GM18858 (cell line): ENCODE results near the gene KRT80.

ENCODE experiments used
- ATAC-seq: cut with Tn5 transposase; IDR thresholded peaks from one replicate; pipeline ENCODE4 v1.9.1; 2021; ENCODE audit not compliant: unreplicated experiment

The KRT80 gene

DNA sequence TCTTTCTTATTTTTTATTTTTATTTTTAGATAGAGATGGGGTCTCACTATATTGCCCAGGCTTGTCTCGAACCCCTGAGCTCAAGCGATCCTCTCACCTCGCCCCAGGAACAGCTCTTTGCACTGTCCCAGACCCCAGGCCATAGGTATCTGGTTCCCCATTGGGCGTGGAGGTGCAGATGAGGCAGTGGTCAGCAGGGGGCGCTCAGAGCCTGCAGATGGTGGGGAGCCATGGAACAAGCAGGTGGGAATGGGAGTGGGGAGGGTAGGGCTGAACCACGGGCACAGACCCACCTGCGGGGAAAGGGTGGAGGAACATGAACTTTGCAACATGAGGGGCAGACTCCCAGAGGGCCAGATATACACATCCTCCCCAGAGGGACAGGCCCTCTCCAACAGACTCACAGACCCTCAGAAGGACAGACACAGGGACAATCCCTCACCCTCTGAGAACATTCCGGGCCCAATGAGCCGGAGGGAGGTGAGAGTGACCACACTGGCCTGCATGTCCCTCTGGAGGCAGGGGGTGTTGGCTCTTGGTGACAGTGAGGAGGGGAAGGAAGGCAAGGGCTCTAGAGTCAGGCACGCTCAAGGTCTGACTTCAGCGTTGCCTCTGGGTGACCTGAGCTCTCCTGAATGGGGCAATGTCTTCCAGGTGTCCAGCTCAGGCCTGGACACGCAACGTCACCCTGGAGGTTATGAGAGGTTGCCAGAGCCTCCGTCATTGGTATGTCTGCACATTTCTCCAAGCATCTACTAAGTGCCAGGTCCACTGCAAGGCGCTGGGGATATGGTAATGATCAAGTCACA, 34.9 kb downstream of the KRT80 start:
- no peak for ATAC-seq

DNA sequence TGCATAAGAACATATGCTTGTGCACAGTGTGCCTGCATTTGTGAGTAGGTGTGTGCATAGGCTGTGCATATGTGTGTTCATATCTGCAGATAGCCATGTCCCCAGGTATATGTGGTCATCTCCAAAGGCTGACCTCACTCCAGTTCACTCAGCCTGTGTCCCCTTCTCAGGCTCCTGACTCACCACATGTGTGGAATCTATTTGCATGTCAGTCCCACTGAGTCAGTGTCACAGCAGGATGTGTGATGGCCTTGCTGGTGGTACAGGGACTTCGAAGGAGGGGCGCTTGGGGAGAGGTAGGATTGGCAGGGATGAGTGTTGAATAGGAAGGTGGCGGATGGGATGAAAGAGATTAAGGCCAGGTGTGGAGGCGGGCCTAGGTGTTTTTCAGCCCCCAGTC, 35.5 kb downstream of the KRT80 start:
- ATAC-seq = no peak

DNA sequence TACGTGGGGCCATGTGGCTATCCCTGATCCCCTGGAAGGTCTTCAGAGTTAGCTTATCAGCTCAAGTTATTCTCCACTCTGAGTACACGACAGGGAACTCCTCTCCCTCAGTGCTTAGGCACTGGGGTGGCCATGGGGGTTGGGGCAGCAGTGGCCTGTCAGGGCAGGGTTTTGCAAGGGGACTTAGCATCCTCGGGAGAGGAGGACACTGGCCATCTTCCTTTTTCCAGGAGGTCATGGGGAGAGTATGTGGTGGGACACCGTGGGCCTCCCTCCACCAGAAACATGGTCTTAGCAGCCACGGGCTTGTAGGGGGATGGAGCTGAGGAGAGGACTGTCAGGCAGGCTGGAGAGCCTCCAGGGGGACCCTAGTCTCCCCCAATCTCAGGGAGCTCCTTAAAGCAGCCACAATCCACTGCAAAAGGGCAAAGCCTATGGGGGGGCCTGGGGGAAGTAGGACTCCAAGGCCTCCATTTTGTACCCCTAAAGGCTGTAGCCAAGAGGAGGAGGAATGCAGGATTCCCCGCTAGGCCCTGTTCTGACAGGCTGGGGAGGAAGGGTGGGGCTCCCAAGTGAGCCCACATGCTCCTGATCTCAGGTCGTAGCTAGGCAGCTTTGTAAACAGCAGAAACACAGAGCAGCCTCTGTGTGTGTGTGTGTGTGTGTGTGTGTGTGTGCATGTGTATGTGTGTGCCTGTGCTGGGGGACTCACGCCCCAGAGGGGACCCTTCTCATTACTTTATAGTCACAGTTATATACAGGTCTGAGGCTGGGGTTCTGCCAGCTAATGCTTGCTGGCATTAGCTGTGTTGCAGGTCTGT, 36.6 kb downstream of the KRT80 start:
- no peak for ATAC-seq

DNA sequence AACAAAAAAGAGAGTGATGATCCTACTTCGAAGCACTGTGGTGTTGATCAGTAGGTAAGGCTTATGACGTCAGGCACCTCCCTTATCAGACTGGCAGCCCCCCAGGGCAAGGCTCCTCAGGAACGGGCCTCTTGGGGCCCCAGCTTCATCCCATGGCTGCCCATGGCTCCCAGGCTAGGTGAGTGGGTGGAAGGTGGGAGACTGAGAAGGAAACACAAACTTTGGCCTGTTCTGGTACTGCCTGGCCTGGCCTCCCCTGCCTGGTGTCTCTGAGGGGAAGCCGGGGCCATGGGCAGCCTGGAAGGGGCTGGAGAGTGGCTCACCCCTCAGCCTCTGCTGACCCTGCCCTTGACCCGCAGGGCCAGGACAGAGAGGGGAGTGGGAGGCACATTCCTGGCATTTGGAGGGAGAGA, 38.9 kb downstream of the KRT80 start:
- no peak for ATAC-seq

DNA sequence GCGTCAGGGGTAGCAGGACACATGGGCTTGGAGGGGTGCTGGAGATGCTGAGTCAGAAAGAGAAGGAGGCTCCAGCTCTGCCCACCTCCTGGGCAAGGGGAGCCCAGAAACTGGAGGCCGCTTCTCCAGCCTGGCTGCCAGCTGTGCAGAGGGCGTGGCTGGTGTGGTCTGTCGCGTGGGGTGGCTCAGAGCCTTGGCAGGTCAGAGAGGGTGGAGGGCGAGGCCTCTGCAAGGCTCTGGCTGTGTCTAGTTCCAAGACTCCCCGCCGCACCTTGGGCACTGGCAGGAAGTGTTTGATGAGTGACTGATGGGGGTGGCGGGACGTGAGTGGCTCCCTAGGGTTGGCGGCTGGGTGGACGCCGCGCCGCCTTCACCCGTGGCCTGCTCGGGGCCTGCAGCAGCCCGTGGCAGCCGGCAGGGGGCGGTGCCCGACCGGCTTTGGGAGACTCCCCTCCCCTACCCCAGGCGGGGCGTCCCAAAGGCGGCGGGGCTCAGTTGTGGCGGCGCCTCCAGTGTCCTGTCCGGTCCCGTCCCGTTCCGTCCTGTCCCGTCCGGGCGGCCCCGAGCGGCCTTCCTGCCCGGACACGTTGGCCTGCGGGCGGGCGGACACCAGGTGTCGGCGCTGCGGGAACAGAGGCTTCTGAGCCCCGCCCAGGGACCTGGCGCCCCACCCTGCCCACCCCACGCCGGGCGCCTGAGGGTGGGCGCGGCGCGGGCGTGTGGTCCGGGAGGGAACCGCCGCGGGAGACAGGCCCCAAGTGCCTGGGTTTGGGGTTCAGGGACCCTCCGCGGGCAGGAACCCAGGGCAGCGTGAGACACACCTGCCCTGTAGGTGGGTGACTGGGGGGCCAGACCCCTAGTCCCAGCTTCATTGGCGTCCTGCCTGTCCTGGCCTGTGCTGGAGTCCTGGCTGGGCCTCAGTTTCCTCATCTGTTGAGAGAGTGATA, 39.7 kb downstream of the KRT80 start:
- ATAC-seq = no peak

DNA sequence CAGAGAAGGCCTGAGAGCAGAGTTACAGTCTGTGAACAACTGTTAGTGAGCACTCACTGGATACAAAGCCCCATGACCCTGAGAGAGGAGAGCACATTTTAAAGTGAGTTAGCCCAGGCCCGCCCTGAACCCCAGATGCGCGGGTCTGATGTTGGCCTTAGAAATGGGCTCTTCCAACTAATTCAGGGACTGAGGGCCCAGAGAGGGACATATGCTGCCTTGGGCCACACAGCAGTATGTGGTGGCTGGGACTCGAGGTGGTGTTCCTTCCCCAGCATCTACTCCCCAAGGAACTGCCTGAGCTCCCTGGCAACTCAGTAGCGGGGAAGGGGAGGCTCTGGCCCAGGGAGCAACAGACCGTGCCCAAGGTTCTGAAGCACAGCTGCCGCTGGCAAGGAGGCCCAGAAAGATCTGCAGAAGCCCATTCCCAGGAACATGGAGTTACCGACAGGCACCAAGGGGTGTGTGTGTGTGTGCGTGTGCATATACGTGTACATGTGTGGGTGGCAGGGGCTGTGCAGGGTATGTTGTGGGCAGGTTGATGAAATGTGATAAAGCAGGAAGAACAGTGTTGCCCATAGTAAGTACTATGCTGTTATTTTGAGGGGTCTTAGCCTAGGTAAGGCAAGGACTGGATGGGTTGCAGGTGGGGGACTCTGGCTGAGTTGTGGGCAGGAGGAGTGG, 40.5 kb downstream of the KRT80 start:
- ATAC-seq = no peak

DNA sequence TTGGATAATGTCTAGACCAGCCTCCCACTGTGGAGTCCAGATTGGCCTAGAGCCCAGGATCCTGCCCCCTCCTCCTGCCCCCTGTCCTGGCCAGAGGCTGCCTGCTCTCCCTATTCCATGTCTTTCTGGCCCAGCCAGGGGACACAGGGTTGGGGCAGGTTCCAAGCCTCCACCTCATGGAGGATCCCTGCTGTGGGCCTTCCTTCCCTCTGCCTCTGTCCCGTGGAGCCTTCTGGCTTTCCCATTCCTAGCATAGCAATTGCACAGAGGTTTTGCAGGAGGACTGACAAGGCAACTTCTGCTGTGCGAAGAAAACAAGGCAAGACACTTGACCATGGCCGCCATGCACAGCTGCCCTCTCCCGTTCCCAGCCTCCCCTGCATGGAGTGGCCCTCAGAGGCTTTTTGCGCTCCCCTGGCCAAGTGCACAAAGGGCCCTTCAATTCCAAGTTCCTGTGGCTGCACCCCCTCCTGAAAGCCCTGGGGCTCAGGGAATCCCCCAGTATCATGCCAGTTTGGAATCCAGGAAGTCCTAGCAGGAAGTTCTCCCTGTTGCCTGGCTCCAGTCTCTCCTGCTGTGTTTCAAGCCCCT, 42.1 kb downstream of the KRT80 start:
- no peak for ATAC-seq

DNA sequence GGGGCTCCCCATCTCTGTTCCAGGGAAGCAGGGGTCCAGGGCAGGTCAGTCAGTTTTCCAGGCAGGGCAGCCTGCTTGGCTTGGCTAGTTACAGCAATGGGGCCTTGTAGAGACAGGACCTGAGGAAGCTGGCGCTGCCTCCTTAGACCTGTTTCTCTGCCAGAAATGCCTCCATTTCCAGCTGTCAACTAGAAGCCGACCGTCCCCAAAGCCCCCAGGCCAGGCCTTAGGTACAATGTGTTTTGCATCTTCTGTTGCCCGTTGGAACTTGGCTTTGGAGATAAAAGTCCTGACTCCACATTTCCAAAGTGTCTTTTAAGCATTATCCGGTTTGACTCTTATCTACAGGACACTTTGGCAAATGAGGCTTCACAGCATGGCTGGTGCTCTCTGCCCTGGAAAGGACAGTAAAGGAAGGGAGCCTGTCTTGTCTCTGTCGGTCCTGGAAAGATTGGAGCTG, 42.6 kb downstream of the KRT80 start:
- no peak for ATAC-seq

DNA sequence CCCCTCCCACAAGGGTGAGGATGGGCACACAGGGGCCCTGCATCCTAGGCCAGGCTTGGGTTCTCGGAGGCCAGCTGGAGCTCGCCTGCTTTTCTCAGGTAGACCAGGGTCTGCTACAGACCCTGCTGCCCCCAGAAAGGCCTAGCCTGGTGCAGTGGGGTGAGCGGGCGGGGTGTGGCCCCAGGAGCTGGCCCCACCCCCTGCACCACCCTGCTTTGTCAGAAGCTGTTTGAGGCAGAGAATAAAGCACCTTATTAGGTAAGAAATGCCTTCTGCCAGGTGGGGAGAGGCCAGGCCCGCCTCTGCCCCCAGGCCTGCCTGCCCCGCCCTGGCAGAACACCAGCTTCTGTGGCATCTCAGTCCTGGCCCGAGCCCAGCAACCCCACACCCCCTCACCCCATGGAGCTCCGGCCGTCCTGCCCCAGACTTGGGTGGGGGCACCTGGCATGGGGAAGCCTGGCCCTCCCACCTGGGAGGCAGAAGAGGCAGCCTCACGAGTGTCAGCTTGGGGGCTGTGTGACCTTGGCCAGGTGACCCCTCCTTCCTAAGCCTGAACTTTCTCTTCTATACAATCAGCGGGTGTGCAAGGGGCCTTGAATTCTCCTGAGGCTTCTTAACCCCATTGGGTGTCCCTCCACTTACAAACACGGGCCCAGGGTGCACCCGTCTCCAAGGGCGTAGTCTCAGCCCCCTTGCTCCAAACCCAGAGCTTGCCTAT, 43.2 kb downstream of the KRT80 start:
- no peak for ATAC-seq

DNA sequence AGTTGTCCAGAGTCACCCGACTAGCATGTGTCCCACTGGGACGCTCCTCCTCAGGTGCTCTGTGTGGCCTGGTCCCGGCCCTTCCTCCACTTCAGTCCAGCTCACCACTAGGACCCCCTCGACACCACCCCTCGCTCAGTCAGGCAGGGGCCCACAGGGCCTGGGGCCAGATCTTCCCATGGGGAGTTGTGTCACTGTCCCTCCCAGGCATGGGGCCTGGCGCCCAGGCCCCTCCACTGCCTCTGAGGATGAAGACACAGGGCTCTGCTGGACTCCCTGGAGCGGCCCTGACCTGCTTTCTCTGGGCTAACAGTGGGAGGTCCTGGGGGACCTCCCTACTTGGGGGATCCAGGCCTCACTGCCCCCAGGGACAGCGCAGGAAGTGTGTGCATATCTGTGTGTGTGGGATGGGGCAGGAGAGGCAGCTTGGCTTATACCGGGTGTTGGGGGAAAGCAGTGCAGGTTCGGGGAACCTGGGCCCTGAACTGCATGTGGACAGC, 43.8 kb downstream of the KRT80 start:
- ATAC-seq = no peak

DNA sequence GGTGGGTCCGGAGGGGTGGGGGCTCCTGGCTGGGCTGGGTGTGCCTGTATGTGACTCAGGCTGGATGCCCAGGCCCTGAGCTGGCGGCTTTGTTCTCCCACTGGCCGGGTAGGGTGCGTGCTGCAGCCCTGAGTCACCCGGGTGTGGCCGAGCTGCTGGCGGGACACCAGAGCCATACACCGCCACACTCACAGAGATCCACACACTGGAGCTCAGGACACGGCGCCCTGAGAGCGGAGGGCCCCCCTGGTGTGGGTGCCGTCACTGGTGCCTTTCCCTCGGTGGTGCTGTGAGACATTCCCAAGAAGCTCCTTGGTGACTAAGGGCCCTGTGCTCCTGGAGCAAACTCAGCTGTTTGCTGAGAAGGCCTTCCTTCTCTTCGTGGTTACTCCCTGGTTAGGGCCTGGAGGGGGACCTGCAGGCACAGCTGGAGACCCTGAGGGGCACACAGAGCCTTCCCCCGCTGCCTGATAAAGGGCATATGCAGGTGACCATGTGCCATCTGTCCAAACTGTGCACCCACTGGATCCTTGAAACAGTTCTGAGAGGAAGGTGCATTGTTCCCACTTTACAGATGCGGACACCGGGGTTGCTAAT, 44.3 kb downstream of the KRT80 start:
- ATAC-seq = no peak

DNA sequence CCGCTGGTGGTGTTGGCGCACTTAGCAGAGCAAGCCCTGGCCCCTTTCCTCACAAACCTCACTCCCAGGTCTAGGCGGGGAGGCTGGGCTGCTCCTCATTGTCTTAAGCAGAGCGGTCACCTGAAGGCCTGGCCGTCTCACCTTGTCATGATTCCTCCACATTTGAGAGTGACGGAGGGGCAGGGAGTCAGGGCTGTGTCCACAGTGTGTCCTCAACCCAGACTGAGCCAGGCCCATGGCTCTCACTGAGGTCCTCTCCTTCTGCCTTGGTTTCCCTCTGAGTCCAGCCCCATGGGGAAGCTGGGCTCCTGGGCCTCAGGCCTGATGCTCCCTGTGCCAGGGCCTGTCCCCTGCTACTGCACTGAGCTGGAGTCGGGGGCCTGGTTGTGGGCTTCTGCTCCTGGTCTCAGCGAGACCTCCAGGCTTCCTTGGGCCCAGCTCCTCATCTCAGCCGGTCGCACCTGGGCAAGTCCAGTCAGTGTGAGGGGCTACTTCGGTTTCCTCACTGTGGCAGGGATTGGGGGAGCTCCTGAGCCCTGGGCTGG, 44.9 kb downstream of the KRT80 start:
- ATAC-seq = no peak

DNA sequence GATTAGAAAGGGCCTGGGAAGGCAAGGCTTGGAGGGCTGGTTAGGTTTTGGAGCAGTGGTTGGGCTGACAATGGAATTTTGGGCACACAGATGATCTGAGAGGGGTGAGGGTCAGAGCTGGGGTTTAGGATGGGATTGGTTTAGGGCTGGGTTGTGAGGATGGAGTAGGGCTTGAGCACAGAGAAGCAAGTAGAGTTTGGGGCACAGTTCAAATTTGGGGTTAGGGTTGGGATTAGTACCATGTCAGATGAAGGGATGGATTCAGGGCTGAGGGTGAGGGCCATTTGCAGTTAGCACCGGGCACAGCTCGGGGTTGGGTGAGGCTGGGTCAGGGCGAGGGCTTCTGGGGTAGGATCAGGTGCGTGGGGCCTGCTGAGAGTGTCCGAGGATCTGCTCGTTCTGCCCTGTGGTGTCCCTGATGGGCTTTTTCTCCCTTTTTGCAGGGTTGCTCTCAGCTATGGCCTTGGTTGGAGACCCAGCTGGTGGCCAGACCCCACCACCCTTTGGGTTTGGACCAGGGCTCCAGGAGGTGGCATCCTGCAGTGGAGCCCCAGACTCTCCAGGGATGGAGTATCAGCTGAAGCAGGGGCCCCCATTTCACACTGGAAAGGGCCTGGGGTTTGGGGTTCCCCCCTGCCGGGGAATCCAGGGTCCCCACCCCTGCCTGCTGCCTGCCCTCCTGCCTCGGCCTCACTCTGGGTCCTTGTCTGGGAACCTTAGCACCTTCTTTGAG, 45.6 kb downstream of the KRT80 start:
- no peak for ATAC-seq

DNA sequence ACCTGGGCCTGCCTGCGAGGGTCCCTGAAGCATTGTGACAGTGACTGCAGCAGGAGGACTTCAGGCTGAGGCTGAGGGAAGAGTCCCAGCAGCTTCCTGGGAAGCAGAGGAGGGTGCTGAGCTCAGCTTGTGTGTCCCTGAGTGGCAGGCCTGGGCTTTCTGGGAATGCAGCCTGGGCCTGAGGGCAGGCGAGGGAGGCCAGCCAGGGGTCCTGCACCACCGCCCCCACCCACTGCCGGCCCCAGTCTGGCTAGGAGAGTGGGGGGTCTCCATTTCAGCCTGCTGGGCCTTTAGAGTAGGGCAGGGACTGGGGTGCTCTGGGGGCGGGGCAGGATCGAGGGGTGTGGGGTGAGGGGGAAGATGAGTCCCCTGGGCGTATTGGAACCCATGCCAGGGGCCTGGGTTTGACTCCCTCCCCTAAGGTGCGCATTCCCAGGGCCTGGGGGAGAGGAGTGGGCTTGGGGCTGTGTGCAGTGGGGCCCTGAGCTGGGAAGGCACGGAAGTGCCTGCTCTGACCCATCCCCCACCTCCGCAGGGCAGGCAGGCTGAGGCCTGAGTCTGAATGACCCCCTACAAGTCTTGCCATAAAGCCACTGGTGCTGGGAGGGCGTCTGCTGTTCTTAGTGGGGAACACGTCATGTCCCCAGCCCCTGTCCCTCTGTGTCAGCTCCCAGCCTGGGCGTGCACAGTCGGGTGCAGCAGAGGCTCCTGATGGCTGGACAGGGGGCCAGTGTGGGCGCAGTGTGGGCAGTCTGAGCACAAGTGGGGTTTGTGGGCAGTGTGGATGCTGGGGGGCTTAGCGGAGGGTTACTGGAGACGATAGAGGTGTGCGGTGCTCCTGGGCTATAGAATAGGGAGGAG, 46.4 kb downstream of the KRT80 start:
- no peak for ATAC-seq

DNA sequence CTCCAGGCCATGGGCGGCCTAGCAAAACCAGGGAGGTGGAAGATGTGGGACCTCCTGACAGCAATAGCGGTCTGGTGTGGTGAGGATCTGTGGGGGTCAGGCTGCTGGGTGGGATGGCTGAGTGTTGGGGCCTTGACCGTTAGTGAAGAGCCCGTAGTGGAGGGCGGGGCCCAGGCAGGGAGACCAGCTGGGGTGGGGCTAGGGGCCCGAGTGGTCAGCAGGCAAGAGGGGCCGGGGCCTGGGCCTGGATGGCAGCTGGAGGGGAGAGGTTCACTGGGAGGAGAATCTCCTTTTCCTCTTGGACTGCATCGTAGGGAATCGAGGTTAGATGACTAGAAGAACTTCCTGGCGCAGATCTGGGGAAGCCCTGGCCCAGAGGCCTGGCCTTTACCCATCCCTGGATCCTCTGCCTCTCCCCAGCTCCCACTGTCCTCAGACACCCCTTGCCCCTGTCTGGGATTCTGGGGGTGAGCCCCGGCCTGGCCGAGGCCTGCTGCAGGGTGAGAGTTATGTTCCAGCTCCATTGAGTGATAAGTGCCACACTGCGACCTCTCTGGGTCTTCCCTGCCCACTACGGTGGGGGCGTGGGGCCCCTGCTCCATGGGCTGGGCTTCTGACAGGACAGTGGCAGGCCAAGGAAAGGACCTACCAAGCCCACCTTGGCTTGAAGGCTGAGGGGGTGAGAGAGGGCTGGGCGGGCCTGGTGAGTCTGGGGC, 47.1 kb downstream of the KRT80 start:
- no peak for ATAC-seq

DNA sequence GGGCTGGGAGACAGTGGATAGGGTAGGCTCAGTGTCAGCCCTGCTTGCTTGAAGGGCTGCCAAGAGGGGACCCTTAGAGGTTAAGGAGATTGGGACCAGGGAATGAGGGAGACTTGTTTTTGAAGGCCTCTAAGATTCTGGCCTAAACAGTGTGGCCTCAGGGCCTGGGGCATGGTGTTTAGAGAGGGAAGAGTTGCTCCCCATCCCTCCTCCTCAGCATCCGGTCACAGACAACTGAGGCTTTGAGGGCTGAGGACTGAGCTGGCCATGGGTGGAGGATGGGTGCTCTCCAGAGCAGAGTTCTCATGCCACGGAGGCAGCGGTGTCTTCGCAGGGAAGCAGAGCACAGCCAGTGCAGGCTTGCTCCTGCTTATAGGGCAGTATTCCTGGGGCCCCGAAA, 49.4 kb downstream of the KRT80 start:
- no peak for ATAC-seq
